GM12801 (cell line): Measurements from ENCODE around the gene KCNH8.

Experiments used
- CTCF ChIP-seq: IDR thresholded peaks from one replicate; pipeline ENCODE4 v1.5.1; 2011; ENCODE audit warnings: control low read depth; ENCODE audit not compliant: insufficient read length; ENCODE audit errors: extremely low read depth

Gene KCNH8

GRCh38 chr3:19151171-19151570, 2.9 kb downstream of the KCNH8 start:
- no peak for TF ChIP-seq CTCF

GRCh38 chr3:19154693-19155250, 6.5 kb downstream of the KCNH8 start:
- TF ChIP-seq CTCF = no peak

GRCh38 chr3:19155375-19155774, 7.1 kb downstream of the KCNH8 start:
- no peak for TF ChIP-seq CTCF

GRCh38 chr3:19159966-19160635, 11.8 kb downstream of the KCNH8 start:
- no peak for TF ChIP-seq CTCF

GRCh38 chr3:19165654-19166053, 17.3 kb downstream of the KCNH8 start:
- TF ChIP-seq CTCF = no peak

- TF ChIP-seq CTCF = no peak
Measured at GRCh38 chr3:19171794-19172193, 23.5 kb downstream of the KCNH8 start.

- TF ChIP-seq CTCF = no peak
Measured at GRCh38 chr3:19173945-19174344, 25.6 kb downstream of the KCNH8 start.
